ENCODE measurements around the gene OTOP1.

DNA sequence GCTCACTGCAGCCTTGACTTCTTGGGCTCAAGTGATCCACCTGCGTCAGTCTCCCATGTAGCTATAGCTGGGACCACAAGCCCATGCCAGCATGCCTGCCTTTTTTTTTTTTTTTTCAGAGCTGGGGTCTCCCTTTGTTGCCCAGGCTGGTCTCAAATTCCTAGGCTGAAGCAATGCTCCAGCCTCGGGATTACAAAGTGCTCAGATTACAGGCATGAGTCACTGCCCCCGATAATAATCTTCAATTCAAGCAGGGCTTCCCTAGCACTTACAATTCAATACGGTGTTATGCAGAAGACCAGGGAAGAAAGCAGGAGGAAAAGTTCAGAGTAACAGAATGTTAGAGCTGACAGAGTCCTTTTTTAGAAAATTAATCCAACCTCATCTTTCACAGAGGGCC lies 26.1 kb downstream of the OTOP1 start:
- TF ChIP-seq, protein P1, sequence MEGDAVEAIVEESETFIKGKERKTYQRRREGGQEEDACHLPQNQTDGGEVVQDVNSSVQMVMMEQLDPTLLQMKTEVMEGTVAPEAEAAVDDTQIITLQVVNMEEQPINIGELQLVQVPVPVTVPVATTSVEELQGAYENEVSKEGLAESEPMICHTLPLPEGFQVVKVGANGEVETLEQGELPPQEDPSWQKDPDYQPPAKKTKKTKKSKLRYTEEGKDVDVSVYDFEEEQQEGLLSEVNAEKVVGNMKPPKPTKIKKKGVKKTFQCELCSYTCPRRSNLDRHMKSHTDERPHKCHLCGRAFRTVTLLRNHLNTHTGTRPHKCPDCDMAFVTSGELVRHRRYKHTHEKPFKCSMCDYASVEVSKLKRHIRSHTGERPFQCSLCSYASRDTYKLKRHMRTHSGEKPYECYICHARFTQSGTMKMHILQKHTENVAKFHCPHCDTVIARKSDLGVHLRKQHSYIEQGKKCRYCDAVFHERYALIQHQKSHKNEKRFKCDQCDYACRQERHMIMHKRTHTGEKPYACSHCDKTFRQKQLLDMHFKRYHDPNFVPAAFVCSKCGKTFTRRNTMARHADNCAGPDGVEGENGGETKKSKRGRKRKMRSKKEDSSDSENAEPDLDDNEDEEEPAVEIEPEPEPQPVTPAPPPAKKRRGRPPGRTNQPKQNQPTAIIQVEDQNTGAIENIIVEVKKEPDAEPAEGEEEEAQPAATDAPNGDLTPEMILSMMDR (IDR thresholded peaks at IDR 0.05) = no peak
- no peak for TF ChIP-seq EZH2phosphoT487 (IDR thresholded peaks at IDR 0.05)
